Midbrain (tissue), 1 donor: ENCODE results near the gene WDR45B.

Experiments used
- DNase-seq: peaks from one replicate; lab custom pipeline; 2025; lab: John Stamatoyannopoulos, UW

WDR45B gene

GRCh38 chr17:82677353-82677925 is 29.2 kb upstream of the WDR45B start:
- no peak for DNase-seq

GRCh38 chr17:82675476-82676245 is 27.4 kb upstream of the WDR45B start:
- DNase-seq = no peak

- DNase-seq = peak; percentile 85
Observed at GRCh38 chr17:82674656-82675475, 26.6 kb upstream of the WDR45B start.

- no peak for DNase-seq
Observed at GRCh38 chr17:82670661-82671450, 22.6 kb upstream of the WDR45B start.

- peak; percentile 84 for DNase-seq
Observed at GRCh38 chr17:82668631-82669099, 20.4 kb upstream of the WDR45B start.

GRCh38 chr17:82668024-82668630 is 19.9 kb upstream of the WDR45B start:
- DNase-seq = no peak

- no peak for DNase-seq
Observed at GRCh38 chr17:82667668-82668000, 19.4 kb upstream of the WDR45B start.

- DNase-seq = no peak
Observed at GRCh38 chr17:82666931-82667667, 18.9 kb upstream of the WDR45B start.

- DNase-seq = no peak
Observed at GRCh38 chr17:82665891-82666290, 17.6 kb upstream of the WDR45B start.

GRCh38 chr17:82665217-82665616 is 17.0 kb upstream of the WDR45B start:
- no peak for DNase-seq

- no peak for DNase-seq
Observed at GRCh38 chr17:82664701-82665182, 16.5 kb upstream of the WDR45B start.

GRCh38 chr17:82664276-82664575 is 16.0 kb upstream of the WDR45B start:
- no peak for DNase-seq

- no peak for DNase-seq
Observed at GRCh38 chr17:82663381-82664275, 15.4 kb upstream of the WDR45B start.

GRCh38 chr17:82662711-82663261 is 14.5 kb upstream of the WDR45B start:
- DNase-seq = no peak

- DNase-seq = no peak
Observed at GRCh38 chr17:82661717-82662683, 13.8 kb upstream of the WDR45B start.

GRCh38 chr17:82659886-82660285 is 11.6 kb upstream of the WDR45B start:
- no peak for DNase-seq

- DNase-seq = no peak
Observed at GRCh38 chr17:82658796-82659452, 10.7 kb upstream of the WDR45B start.

- no peak for DNase-seq
Observed at GRCh38 chr17:82658331-82658730, 10.1 kb upstream of the WDR45B start.
